ENCODE results near the gene WDR90.

Gene WDR90

GRCh38 chr16:693364-693763 is 44.2 kb downstream of the WDR90 start:
- no peak for DNase-seq

- no peak for DNase-seq
These were observed 44.6 kb downstream of the WDR90 start for GRCh38 chr16:693766-694165.

- no peak for DNase-seq
These were observed 45.2 kb downstream of the WDR90 start for GRCh38 chr16:694187-694862.

- no peak for DNase-seq
These were observed 45.7 kb downstream of the WDR90 start for GRCh38 chr16:694863-695354.

- DNase-seq: peak; percentile 76
These were observed 46.4 kb downstream of the WDR90 start for GRCh38 chr16:695355-696089.

- DNase-seq: no peak
These were observed 49.9 kb downstream of the WDR90 start for GRCh38 chr16:698911-699671.

GRCh38 chr16:700684-701584 is 51.8 kb downstream of the WDR90 start:
- DNase-seq: peak; percentile 57

- no peak for DNase-seq
These were observed 53.2 kb downstream of the WDR90 start for GRCh38 chr16:702341-702740.

- DNase-seq: no peak
These were observed 54.2 kb downstream of the WDR90 start for GRCh38 chr16:703406-703805.

- DNase-seq: no peak
These were observed 54.9 kb downstream of the WDR90 start for GRCh38 chr16:704047-704446.

- no peak for DNase-seq
These were observed 55.6 kb downstream of the WDR90 start for GRCh38 chr16:704552-705380.

- no peak for DNase-seq
These were observed 56.4 kb downstream of the WDR90 start, which contains the start of gene FBXL16 for GRCh38 chr16:705431-706188. Gene FBXL16, minus strand, starts transcription at chr16:705801. Its CDS starts 8,396 bp downstream, at chr16:697405.

GRCh38 chr16:706189-707061 is 57.3 kb downstream of the WDR90 start:
- DNase-seq: no peak

- no peak for DNase-seq
These were observed 57.9 kb downstream of the WDR90 start for GRCh38 chr16:707062-707538.

- no peak for DNase-seq
These were observed 58.9 kb downstream of the WDR90 start for GRCh38 chr16:708019-708418.

GRCh38 chr16:708959-709358 is 59.8 kb downstream of the WDR90 start:
- no peak for DNase-seq

GRCh38 chr16:709566-710499 is 60.7 kb downstream of the WDR90 start:
- DNase-seq: no peak

- DNase-seq: no peak
These were observed 61.4 kb downstream of the WDR90 start for GRCh38 chr16:710500-711075.
